ENCODE measurements around the gene ZRANB1.

- peak; percentile 96 for TF ChIP-seq POLR2A (IDR thresholded peaks at IDR 0.05)
- no peak for TF ChIP-seq CTCF (IDR thresholded peaks at IDR 0.05)
- TF ChIP-seq EP300 (IDR thresholded peaks at IDR 0.05; ENCODE audit: low read depth): no peak
- peak; percentile 93 to 96 (median 94) for TF ChIP-seq POLR2AphosphoS5 (IDR thresholded peaks at IDR 0.05)
Measured at GRCh38 chr10:124916585-124917427, 25.1 kb upstream of the ZRANB1 start.

All from transverse colon (tissue), 4 donors.